HepG2 (cell line): Measurements from ENCODE around the gene VAMP8. TPM values are rescaled to one million over a fixed set of nuclear protein-coding genes. Genes with fewer than 3 reads are reported as not detected.

Experiments used
- ATF7-NPFF ChIP-seq: sonication (generic); formaldehyde crosslinking; IDR thresholded peaks from 2 replicates; pipeline ENCODE4 v1.8.1; 2023; ENCODE audit warnings: mild to moderate bottlenecking, low read depth, missing genetic modification reagents, moderate library complexity
- FOSL2 ChIP-seq: sonication (generic); formaldehyde crosslinking; IDR thresholded peaks from 2 replicates; pipeline ENCODE4 v1.4.0; 2020; ENCODE audit warnings: missing genetic modification reagents
- GATAD2A ChIP-seq: IDR thresholded peaks from 2 replicates; pipeline ENCODE4 v1.6.1; 2016
- NR2F2 ChIP-seq: IDR thresholded peaks from 2 replicates; pipeline ENCODE4 v1.6.1; 2012; ENCODE audit warnings: low read depth, inconsistent platforms, borderline replicate concordance
- NRL ChIP-seq: sonication (generic); formaldehyde crosslinking; IDR thresholded peaks from 2 replicates; pipeline ENCODE4 v1.5.0; 2020; ENCODE audit warnings: missing genetic modification reagents, mild to moderate bottlenecking, moderate library complexity, borderline replicate concordance
- PAX8 ChIP-seq: sonication (generic); formaldehyde crosslinking; IDR thresholded peaks from 2 replicates; pipeline ENCODE4 v1.8.0; 2022; ENCODE audit warnings: mild to moderate bottlenecking, missing genetic modification reagents, borderline replicate concordance
- PLSCR1 ChIP-seq: sonication (generic); formaldehyde crosslinking; IDR thresholded peaks from 2 replicates; pipeline ENCODE4 v1.5.0; 2020; ENCODE audit warnings: missing genetic modification reagents, mild to moderate bottlenecking, borderline replicate concordance
- RERE ChIP-seq: IDR thresholded peaks from 2 replicates; pipeline ENCODE4 v1.6.1; 2016; ENCODE audit warnings: low read depth, missing genetic modification reagents, missing compliant biosample characterization
- SNAI1 ChIP-seq: sonication (generic); formaldehyde crosslinking; IDR thresholded peaks from 2 replicates; pipeline ENCODE4 v1.5.0; 2020; ENCODE audit warnings: mild to moderate bottlenecking, missing genetic modification reagents, borderline replicate concordance
- YEATS2 ChIP-seq: sonication (generic); formaldehyde crosslinking; IDR thresholded peaks from 2 replicates; pipeline ENCODE4 v1.4.0; 2020; ENCODE audit warnings: missing genetic modification reagents, borderline replicate concordance
- ZBTB7A ChIP-seq: sonication (generic); formaldehyde crosslinking; IDR thresholded peaks from 2 replicates; pipeline ENCODE4 v1.8.0; 2022; ENCODE audit warnings: mild to moderate bottlenecking, missing genetic modification reagents
- ZBTB8A ChIP-seq: sonication (generic); formaldehyde crosslinking; IDR thresholded peaks from 2 replicates; pipeline ENCODE4 v1.4.0; 2020; ENCODE audit warnings: mild to moderate bottlenecking, low read depth, missing genetic modification reagents, borderline replicate concordance
- ZKSCAN8 ChIP-seq: IDR thresholded peaks from 2 replicates; pipeline ENCODE4 v1.6.1; 2016; ENCODE audit warnings: borderline replicate concordance, missing genetic modification reagents, missing compliant biosample characterization
- ZNF18 ChIP-seq: sonication (generic); formaldehyde crosslinking; IDR thresholded peaks from 2 replicates; pipeline ENCODE4 v1.8.0; 2022; ENCODE audit warnings: mild to moderate bottlenecking, missing genetic modification reagents; ENCODE audit not compliant: insufficient replicate concordance
- ZNF430 ChIP-seq: sonication (generic); formaldehyde crosslinking; IDR thresholded peaks from 2 replicates; pipeline ENCODE4 v1.9.0; 2021; ENCODE audit warnings: mild to moderate bottlenecking, missing genetic modification reagents
- ZNF709 ChIP-seq: sonication (generic); formaldehyde crosslinking; IDR thresholded peaks from 2 replicates; pipeline ENCODE4 v1.5.0; 2020; ENCODE audit warnings: mild to moderate bottlenecking, missing genetic modification reagents
- polyA plus RNA-seq, 8 experiments: library from polyadenylated mRNA; depleted of rRNA in 3 of 8; stranded (reverse) in 7 of 8; unstranded in 1 of 8; fragments of >200 nt; fragmentation: Illumina TruSeq in 4 of 8; extraction: Trizol in 4 of 8; gene quantifications; 2 replicates each; pipeline versions ENCODE4 v1.2.1 to v1.2.3, GENCODE V29; 2011 to 2016; ENCODE audit warnings: low read depth in 4 of 8, missing spikeins in 1 of 8, mixed read lengths in 1 of 8; ENCODE audit not compliant: insufficient read depth in 1 of 8
- total RNA-seq, 5 experiments: library from RNA; depleted of rRNA; stranded (reverse); fragments of >200 nt; fragmentation: Illumina TruSeq; extraction: Trizol; gene quantifications; 2 replicates each; pipeline ENCODE4 v1.2.3, GENCODE V29; 2016; ENCODE audit warnings: low read depth in 1 of 5
- TF ChIP-seq, protein P1 (sequence below): sonication (generic); formaldehyde crosslinking; IDR thresholded peaks from 2 replicates; pipeline ENCODE4 v1.8.0; 2022; ENCODE audit warnings: missing genetic modification reagents, mild to moderate bottlenecking, borderline replicate concordance

Gene VAMP8
- total and polyA plus RNA-seq, 2 of the 13 experiments (the other 11 are each of a cell fraction or from before 2014, with no cell fraction given), result 83.3 to 157 TPM

DNA sequence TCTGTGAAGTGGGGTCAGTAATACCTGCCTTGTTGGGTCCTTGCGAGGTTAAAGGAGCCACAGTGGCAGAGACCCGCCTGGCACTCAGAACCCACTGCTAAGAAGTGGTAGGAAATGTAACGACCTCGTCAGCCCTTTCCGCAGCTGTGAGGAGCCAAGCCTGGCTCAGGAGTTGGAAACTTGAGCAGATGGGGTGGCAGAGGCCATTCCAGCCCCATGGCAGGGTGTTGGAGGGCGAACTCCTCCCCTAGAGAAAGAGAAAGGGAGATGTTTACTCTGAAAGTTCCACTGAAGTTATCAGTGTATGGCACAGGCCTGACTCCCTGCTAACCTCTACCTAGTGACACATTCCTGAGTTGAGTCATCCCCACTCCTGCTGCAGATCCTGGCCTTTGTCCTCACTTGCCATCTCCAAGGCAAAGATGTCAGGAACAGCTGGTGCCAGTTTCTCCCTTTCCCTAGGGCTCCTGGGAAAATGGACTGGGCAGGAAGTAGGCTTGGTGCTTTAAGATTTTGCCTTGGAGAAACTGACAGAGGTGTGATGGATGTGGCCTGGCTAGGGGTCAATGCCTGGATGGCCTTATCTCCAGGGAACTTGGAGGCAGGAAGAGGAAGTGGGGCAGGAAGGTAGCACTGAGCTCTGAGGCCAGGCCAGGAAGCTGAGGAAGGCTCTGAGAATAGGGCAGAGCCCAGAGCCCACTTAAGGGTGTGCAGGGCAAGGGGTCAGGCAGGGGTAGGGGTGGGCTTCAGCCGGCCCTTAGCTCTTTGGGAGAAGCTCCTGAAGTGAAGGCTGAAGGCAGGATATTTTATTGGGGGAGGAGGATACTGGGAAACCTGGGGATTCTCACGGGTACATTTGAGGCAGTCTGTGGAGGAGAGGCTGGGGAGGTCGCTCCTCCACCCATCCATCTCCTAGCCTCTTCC, 7.7 kb downstream of the VAMP8 start (continued):
- peak; percentile 51; the same call in 1 of the 2 replicates for TF ChIP-seq ATF7-NPFF (CRISPR knock-in tag)
- TF ChIP-seq ZNF709 (CRISPR knock-in tag), result peak; percentile 78; the same call in 1 of the 2 replicates
- TF ChIP-seq SNAI1, result 0 out of 2 replicates have a peak, but pooled peaks have one; percentile 34
- peak; percentile 77 for TF ChIP-seq NR2F2
- peak; percentile 94 for TF ChIP-seq GATAD2A (CRISPR knock-in tag)
- TF ChIP-seq PLSCR1, result no peak
- TF ChIP-seq ZBTB8A, result 0 out of 2 replicates have a peak, but pooled peaks have one; percentile 63
- TF ChIP-seq RERE (CRISPR knock-in tag), result peak; percentile 75
- peak; percentile 56; the same call in 1 of the 2 replicates for TF ChIP-seq ZNF430
- no peak for TF ChIP-seq ZNF18 (CRISPR knock-in tag)
- TF ChIP-seq YEATS2 (CRISPR knock-in tag), result peak; percentile 12; the same call in 1 of the 2 replicates
- 0 out of 2 replicates have a peak, but pooled peaks have one; percentile 40 for TF ChIP-seq PAX8
- peak; percentile 84; the same call in 1 of the 2 replicates for TF ChIP-seq ZKSCAN8 (CRISPR knock-in tag)
- TF ChIP-seq ZBTB7A (CRISPR knock-in tag), result no peak
- TF ChIP-seq FOSL2 (CRISPR knock-in tag), result peak; percentile 99
- TF ChIP-seq NRL, result 0 out of 2 replicates have a peak, but pooled peaks have one; percentile 54
- TF ChIP-seq, protein P1, sequence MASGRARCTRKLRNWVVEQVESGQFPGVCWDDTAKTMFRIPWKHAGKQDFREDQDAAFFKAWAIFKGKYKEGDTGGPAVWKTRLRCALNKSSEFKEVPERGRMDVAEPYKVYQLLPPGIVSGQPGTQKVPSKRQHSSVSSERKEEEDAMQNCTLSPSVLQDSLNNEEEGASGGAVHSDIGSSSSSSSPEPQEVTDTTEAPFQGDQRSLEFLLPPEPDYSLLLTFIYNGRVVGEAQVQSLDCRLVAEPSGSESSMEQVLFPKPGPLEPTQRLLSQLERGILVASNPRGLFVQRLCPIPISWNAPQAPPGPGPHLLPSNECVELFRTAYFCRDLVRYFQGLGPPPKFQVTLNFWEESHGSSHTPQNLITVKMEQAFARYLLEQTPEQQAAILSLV (CRISPR knock-in tag), result peak; percentile 74; the same call in 1 of the 2 replicates
